Erythroblast (primary cell): ENCODE measurements around the gene ENDOU.

Experiments used
- DNase-seq, 2 experiments: peaks; one replicate each; lab custom pipeline; 2025; lab: John Stamatoyannopoulos, UW
- GATA1 ChIP-seq: IDR thresholded peaks from 2 replicates; pipeline ENCODE4 v1.6.1; 2011; ENCODE audit warnings: low read depth, mild to moderate bottlenecking, control low read depth, low read length, moderate library complexity
- POLR2A ChIP-seq: IDR thresholded peaks from 2 replicates; pipeline ENCODE4 v1.6.1; 2011; ENCODE audit warnings: mild to moderate bottlenecking, low read length

Gene ENDOU

DNA sequence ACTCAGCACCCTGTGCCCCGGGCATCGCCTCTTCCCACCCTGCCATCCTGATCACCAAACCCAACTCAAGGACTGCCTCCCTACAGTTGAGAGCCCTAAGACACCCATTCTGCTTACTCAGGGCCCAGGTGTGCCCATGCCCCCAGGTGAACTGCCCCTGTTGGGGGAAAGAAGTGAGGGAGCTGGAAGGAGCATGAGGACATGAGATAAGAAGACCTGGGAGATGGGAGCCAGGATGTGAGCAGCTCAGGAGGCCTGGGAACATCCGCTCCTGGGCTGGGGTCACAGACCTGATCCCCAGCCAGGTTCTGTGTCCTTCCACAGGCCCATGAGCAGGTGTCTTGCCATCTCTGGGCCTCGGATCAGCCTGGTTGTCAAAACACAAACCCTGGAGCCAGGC, 26.8 kb upstream of the ENDOU start:
- TF ChIP-seq GATA1 = no peak
- TF ChIP-seq POLR2A = no peak
- no peak for DNase-seq

- TF ChIP-seq GATA1 (no peak), POLR2A (no peak)
- no peak for DNase-seq
Measured at GRCh38 chr12:47751561-47751960, 26.3 kb upstream of the ENDOU start.

DNA sequence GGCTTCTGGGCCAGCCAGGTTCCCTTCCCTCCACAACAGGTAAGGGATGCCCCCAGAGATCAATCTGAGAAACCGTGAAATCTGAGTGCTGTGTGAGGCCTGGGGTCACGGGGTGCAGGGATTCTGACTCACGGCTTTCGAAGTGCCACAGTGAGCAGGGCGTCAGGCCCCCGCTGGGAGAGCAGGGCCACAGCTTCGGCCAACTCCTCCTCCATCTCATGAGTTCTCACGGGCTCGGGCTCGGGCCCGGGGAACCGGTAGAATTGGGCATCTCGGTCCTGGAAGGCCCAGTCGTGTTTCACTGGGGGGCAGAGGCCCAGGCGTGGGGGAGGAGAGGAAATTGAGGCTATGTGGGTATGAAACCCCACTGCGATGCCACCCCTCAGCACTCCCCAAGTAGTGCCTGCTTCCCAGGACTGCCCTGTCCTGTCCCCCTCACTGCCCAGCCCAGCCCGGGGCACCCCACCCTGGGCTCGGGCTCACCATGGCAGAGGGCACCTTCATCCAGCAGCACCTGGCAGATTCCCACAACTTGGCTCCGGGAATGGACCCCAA, 25.7 kb upstream of the ENDOU start:
- no peak for DNase-seq
- TF ChIP-seq POLR2A = no peak
- no peak for TF ChIP-seq GATA1

DNA sequence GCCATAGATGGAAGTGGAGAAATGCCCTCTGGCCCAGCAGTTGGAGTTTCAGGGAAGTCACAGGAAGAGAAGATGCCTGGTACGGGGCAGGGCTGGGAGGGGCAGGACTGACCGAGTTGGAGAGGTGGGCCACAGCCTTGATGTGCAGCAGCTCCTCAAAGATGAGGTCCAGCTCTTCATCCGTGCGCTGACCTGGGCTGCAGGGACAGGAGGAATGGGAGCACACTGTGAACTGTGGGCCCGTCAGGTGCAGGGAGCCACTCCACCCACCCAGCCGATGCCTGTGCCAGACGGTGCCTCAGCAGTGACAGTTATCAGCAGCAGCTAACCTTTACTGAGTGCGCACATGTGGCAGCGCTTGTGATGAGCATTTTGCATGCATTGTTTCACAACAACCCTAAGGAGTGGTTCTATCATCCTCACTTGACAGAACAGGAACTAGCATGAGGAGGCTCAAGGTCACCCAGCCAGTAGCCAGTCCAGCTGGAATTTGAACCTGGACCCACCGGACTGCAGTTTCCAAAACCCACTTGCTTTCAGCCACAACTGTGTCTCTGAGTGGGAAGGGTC, 25.0 kb upstream of the ENDOU start:
- DNase-seq = no peak
- TF ChIP-seq POLR2A (no peak), GATA1 (no peak)

DNA sequence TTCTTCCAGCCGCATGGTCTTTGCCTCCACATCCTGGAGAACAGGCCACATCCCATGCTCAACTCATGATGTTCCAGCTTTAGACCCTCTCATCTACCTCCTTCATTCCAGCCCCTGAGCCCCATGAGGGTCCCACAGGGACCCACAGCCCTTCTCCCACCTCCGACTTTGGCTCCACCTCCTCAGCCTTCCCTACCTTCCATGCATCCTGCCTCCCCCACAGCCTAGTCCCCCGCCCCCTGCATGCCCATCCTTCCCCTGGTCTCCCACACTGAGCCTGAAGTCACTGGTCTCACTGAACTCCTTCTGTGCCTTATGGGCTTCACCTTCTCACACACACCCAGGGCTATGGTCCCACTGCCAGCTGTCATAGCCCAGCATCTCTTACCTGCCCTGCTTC, 23.6 kb upstream of the ENDOU start:
- TF ChIP-seq GATA1 = no peak
- no peak for TF ChIP-seq POLR2A
- DNase-seq = no peak

GRCh38 chr12:47748507-47748828, 23.2 kb upstream of the ENDOU start:
- no peak for TF ChIP-seq POLR2A
- no peak for TF ChIP-seq GATA1
- no peak for DNase-seq

DNA sequence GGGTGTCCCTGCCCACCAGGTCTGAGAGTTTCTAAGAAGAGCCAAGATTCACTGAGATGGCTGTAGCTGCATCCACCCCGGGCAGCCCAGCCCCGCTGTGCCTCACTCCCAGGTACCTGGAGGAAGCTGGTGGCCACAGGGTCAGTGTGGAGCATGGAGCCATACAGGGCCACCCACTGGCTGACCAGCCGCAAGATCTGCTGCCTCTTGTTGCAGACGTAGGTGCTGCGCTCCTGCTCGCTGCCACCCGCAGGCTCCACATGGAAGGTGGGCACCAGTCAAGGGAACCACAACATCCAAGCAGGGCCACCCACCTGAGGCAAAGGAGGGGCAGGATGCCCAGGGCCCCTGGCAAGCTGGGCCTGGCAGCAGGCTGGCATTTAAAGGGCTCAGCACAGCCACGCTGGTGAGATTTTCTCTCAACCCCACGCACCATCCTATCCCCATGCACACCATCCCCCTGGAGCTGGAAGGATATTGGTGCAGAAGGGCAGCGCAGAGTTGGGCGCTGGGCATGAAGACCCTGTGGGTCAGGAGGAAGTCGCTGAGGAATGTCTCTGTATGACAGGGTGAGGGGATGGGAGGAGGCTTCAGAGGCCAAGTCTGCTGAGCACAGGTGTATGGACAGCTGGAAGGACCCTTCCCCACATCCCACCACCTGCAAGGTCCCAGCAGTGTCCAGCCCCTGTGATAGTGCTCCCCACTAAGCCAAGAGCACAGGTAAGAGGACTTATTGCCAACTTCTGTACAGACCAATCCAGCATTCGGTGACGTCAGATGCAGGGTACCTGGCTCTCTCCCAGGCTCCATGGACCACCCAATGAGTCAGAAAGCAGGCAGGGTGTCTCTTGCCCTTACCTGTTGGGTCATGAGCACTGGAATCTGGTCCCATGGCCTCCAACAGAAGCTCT, 22.6 kb upstream of the ENDOU start:
- no peak for TF ChIP-seq POLR2A
- TF ChIP-seq GATA1 = no peak

GRCh38 chr12:47747126-47747525, 21.8 kb upstream of the ENDOU start:
- TF ChIP-seq POLR2A (no peak), GATA1 (no peak)
- no peak for DNase-seq

More for the DNA sequence above, 22.6 kb upstream of the ENDOU start:
- no peak for DNase-seq

GRCh38 chr12:47746523-47746922, 21.2 kb upstream of the ENDOU start:
- DNase-seq = no peak
- TF ChIP-seq GATA1 (no peak), POLR2A (no peak)

DNA sequence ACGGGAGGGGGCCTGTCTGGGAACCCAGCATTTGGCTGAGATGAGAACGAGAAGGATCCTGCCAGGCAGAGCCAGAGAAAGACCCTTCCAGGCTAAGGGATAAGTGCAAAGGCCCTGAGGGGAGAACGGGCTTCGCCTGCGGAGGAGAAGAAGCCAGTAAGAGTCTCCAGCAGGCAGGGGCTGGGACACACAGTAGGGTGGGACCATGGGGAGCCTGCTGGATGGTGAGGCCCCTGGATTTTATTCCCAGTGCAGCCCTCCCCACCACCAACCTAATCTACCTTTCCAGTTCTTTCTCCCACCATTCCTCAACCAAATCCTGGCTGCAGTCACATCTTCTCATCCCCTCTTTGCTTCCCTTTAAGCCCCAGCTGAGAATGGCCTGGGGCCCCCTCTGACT, 20.8 kb upstream of the ENDOU start:
- no peak for TF ChIP-seq GATA1
- no peak for TF ChIP-seq POLR2A
- DNase-seq = no peak

GRCh38 chr12:47745485-47746041, 20.3 kb upstream of the ENDOU start:
- no peak for DNase-seq
- TF ChIP-seq POLR2A (no peak), GATA1 (no peak)

- no peak for TF ChIP-seq GATA1
- TF ChIP-seq POLR2A = no peak
- DNase-seq = no peak
Measured at GRCh38 chr12:47744778-47745436, 19.6 kb upstream of the ENDOU start.

DNA sequence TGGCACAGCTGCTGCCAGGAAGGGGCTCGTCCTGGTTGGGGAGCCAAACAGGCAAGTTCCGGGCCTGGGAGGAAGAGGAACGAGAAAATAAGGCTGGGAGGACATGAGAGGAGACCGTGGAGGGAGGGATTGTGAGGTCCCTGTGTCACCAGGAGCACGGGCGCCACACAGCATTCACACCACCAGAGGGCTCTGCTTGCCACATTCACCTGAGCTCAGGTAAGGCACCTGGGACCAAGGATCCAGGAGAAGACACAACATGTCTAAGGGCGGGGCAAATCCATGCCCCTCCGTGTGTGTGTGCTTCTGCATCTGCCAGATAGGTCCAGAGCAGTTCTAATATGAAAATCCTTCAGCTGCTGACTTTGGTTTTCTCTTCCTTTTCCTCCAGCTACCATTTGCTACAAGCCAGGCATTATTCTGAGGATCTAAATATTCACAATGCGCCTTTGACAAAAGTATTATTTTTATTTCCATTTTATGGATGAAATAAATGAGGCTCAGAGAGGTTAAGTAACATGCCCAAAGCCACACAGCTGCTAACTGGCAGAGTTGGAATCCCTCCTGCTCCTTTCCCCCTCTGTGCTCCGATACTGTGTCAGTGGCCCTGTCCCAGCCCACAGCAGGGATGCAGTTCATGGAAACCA, 18.8 kb upstream of the ENDOU start:
- no peak for TF ChIP-seq GATA1
- no peak for TF ChIP-seq POLR2A
- peak; percentile 15 to 59 for DNase-seq
